Measurements from ENCODE around the gene TNP1.

DNA sequence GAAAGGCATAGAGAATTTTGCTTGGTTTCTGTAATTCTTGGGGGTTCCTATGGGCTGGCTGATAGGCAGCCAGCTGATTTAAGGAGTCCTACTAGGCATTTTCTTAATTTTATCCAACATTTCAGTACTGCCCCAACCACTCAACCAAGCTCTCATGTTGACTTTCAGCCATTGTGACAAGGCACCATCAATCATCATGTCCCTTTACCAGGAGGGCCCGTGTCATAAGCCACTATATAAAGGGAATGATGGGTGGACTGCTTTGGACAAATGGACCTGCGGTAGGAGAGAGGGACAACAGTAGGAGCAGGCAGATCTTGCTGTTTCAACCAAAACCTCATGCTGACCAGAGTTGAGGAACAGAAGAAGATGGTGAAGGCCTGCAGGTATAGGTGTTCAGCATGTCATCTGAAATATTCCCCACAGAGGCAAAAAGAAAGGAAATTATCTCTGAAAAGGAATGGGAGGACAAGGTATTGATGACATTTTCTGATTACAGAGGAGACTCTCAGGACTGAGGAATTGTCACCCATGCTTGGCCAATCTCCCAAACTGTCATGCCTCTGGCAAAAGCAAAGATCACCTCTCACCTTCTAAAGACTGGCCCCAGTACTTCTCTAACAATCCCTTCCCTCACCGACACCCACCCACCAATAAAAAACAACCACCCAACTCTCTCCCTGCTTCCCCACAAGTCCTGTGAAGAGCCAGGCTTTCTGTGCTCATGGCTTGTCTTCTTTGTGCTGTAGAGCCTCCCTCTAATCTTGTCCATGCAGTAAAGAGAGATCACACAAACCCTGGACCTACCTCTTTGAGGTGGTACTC lies 10.9 kb upstream of the TNP1 start:
- TF ChIP-seq, protein P1, sequence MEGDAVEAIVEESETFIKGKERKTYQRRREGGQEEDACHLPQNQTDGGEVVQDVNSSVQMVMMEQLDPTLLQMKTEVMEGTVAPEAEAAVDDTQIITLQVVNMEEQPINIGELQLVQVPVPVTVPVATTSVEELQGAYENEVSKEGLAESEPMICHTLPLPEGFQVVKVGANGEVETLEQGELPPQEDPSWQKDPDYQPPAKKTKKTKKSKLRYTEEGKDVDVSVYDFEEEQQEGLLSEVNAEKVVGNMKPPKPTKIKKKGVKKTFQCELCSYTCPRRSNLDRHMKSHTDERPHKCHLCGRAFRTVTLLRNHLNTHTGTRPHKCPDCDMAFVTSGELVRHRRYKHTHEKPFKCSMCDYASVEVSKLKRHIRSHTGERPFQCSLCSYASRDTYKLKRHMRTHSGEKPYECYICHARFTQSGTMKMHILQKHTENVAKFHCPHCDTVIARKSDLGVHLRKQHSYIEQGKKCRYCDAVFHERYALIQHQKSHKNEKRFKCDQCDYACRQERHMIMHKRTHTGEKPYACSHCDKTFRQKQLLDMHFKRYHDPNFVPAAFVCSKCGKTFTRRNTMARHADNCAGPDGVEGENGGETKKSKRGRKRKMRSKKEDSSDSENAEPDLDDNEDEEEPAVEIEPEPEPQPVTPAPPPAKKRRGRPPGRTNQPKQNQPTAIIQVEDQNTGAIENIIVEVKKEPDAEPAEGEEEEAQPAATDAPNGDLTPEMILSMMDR (IDR thresholded peaks at IDR 0.05; ENCODE audit: low read depth, low read length, missing input control), result no peak
- TF ChIP-seq, protein P2, sequence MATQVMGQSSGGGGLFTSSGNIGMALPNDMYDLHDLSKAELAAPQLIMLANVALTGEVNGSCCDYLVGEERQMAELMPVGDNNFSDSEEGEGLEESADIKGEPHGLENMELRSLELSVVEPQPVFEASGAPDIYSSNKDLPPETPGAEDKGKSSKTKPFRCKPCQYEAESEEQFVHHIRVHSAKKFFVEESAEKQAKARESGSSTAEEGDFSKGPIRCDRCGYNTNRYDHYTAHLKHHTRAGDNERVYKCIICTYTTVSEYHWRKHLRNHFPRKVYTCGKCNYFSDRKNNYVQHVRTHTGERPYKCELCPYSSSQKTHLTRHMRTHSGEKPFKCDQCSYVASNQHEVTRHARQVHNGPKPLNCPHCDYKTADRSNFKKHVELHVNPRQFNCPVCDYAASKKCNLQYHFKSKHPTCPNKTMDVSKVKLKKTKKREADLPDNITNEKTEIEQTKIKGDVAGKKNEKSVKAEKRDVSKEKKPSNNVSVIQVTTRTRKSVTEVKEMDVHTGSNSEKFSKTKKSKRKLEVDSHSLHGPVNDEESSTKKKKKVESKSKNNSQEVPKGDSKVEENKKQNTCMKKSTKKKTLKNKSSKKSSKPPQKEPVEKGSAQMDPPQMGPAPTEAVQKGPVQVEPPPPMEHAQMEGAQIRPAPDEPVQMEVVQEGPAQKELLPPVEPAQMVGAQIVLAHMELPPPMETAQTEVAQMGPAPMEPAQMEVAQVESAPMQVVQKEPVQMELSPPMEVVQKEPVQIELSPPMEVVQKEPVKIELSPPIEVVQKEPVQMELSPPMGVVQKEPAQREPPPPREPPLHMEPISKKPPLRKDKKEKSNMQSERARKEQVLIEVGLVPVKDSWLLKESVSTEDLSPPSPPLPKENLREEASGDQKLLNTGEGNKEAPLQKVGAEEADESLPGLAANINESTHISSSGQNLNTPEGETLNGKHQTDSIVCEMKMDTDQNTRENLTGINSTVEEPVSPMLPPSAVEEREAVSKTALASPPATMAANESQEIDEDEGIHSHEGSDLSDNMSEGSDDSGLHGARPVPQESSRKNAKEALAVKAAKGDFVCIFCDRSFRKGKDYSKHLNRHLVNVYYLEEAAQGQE (IDR thresholded peaks at IDR 0.05), result no peak
- no peak for TF ChIP-seq GABPA (IDR thresholded peaks at IDR 0.05 in 1 of 2, conservative IDR thresholded peaks at IDR 0.05 in 1 of 2)
- TF ChIP-seq, protein P3, sequence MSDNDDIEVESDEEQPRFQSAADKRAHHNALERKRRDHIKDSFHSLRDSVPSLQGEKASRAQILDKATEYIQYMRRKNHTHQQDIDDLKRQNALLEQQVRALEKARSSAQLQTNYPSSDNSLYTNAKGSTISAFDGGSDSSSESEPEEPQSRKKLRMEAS (IDR thresholded peaks at IDR 0.05), result no peak
- TF ChIP-seq, protein P4, sequence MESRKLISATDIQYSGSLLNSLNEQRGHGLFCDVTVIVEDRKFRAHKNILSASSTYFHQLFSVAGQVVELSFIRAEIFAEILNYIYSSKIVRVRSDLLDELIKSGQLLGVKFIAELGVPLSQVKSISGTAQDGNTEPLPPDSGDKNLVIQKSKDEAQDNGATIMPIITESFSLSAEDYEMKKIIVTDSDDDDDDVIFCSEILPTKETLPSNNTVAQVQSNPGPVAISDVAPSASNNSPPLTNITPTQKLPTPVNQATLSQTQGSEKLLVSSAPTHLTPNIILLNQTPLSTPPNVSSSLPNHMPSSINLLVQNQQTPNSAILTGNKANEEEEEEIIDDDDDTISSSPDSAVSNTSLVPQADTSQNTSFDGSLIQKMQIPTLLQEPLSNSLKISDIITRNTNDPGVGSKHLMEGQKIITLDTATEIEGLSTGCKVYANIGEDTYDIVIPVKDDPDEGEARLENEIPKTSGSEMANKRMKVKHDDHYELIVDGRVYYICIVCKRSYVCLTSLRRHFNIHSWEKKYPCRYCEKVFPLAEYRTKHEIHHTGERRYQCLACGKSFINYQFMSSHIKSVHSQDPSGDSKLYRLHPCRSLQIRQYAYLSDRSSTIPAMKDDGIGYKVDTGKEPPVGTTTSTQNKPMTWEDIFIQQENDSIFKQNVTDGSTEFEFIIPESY (IDR thresholded peaks at IDR 0.05), result no peak
- TF ChIP-seq, protein P5, sequence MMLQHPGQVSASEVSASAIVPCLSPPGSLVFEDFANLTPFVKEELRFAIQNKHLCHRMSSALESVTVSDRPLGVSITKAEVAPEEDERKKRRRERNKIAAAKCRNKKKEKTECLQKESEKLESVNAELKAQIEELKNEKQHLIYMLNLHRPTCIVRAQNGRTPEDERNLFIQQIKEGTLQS (IDR thresholded peaks at IDR 0.05), result no peak
- TF ChIP-seq EGR1 (IDR thresholded peaks at IDR 0.05; ENCODE audit: low read depth in 2 of 2), result no peak
- no peak for TF ChIP-seq RAD21 (IDR thresholded peaks at IDR 0.05)
- no peak for TF ChIP-seq SP1 (IDR thresholded peaks at IDR 0.05)
- TF ChIP-seq FOXA1 (IDR thresholded peaks at IDR 0.05), result no peak
